ENCODE measurements around the gene TBC1D9B.

The TBC1D9B gene

DNA sequence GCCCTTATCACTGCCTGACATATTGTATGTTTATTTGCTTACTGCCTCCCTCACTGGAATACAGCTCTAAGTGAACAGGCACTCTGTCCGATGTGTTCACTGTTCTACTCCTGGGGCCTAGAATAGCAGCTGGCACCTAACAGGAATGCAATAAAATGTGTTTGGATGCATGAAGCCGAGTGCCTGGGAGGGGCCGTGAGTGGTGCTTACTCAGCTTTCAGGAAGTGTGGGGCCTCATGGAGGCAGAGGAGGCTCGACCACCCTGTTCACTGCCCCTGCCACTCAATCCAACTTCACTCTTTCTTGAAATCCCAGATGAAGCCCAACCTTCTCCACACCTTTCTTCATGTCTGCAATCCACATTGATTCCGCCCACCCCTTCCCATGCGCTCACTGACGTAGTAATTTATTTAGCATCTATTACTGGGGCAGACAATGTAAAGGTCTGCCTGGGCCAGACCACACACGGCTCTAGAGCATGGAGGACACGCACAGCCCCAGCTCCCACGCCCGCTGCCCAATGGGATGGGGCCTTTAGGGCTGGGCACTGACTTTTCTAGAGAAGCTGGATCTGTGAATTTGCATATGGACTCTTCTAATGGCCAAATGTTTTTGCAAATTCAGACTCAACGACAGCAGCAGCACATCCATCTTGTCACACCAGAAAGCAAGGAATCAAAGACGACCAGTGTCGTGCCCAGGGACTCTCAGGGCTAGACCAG lies 21.3 kb downstream of the TBC1D9B start:
- DNase-seq (ENCODE audit: extremely low read depth, low read depth) = no peak
- TF ChIP-seq, protein P1, sequence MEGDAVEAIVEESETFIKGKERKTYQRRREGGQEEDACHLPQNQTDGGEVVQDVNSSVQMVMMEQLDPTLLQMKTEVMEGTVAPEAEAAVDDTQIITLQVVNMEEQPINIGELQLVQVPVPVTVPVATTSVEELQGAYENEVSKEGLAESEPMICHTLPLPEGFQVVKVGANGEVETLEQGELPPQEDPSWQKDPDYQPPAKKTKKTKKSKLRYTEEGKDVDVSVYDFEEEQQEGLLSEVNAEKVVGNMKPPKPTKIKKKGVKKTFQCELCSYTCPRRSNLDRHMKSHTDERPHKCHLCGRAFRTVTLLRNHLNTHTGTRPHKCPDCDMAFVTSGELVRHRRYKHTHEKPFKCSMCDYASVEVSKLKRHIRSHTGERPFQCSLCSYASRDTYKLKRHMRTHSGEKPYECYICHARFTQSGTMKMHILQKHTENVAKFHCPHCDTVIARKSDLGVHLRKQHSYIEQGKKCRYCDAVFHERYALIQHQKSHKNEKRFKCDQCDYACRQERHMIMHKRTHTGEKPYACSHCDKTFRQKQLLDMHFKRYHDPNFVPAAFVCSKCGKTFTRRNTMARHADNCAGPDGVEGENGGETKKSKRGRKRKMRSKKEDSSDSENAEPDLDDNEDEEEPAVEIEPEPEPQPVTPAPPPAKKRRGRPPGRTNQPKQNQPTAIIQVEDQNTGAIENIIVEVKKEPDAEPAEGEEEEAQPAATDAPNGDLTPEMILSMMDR (IDR thresholded peaks at IDR 0.05; ENCODE audit: low read depth, low read length) = no peak

DNA sequence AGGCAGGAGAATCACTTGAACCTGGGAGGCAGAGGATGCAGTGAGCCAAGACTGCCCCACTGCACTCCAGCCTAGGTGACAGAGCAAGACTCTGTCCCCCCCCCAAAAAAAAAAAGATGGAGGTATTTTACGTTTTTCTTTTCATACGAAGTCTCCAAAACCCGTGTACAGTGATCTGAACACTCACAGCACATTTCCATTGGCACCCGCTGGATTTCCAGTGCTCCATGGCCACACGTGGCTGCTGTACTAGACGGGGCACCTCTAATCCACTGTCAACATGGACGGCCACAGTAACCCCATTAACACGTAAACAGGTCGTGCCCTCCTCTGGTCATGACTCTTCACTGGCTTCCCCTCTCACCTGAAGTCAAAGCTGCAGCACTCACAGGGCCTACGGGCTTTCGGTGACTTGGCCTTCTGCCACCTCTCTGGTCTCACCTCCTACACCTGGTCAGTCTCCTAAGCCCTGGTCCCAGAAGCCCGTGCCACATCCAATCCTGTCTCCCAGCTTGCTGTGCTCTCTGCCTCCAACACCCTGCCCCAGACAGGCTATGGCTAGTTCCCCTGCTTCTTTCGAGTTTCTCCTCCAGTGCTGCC lies 22.1 kb downstream of the TBC1D9B start:
- TF ChIP-seq, protein P1 (IDR thresholded peaks at IDR 0.05; ENCODE audit: low read depth, low read length) = no peak
- no peak for DNase-seq (ENCODE audit: extremely low read depth, low read depth)

GRCh38 chr5:179883163-179883562 lies 24.5 kb downstream of the TBC1D9B start:
- TF ChIP-seq, protein P1 (IDR thresholded peaks at IDR 0.05; ENCODE audit: low read depth, low read length) = no peak
- DNase-seq (ENCODE audit: extremely low read depth, low read depth) = no peak

DNA sequence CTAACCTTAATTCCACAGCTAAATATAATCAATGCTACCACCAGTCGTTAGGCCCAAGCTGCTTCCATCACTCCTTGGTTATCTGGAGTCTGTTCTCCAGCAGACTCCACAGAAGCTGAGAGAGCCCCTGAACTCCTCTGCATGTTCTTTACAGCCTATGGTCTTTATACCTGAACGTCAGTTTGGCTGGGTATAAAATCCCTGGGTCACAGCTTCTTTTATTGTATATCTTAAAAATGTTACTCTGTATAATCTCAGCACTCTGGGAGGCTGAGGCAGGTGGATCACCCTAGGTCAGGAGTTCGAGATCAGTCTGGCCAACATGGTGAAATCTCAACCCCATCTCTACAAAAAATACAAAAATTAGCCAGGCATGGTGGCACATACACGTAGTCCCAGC lies 25.4 kb downstream of the TBC1D9B start:
- no peak for DNase-seq (ENCODE audit: extremely low read depth, low read depth)
- TF ChIP-seq, protein P1 (IDR thresholded peaks at IDR 0.05; ENCODE audit: low read depth, low read length) = no peak

DNA sequence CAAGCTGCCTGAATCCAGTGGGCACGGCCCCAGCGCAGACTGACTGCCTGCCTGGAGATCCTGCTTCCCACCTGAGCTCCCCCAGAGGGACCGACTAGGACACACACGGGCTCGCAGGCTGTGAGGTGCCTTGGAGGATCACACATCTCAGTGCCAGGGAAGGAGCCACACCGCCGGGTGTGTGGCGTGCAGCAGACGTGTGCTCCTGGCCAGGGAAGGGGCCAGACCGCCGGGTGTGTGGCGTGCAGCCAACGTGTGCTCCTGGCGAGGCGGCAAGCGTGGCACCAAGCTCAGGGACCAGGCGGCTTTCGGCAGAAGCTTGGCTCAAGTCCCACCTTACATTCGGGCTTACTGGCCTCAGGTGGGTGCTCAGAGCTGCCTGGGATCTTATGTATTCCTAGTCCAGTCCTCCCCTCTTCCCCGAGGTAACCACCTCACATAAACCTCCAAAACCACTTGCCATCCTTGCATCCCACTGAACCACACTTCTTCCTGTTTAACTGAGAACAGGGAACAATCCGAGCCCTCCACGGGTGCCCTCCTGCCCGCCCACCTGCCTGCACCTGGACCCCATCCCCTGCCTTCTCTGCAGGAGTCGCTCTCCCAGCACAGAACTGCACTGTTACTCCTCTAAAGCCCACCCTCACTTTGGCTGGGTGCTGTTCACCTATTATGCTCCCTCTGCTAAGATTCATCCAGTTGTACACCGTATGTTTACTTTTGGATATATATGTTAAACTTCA lies 26.7 kb downstream of the TBC1D9B start:
- TF ChIP-seq, protein P1 (IDR thresholded peaks at IDR 0.05; ENCODE audit: low read depth, low read length) = no peak
- no peak for DNase-seq (ENCODE audit: extremely low read depth, low read depth)

DNA sequence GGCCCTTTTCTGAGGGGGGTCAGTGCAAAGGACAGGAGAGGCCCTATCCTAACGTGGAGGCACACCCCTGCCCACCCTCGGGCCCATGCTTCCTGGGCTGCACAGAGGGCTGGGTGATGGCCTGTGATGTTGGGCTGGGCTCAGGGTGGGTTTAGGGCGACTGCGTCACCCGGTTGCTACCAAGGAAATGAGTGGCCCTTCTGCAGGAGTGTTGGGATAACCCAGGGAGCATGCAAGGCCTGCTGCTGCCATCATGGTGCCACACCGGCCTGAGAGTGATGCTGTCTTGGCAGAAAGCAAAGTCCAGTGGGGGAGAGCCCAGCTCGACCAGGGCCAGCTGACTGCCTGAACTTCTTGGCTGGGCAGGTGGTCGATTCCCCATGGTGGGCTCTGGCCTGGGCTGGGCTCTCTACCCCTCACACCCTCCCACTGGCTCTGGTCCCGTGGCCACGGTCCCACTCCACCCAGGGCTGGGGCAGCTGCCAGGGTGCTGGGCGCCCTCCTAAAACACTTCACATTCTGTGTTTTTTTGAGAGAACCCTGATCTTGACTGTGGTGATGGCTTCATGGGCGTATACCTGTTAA lies 27.5 kb downstream of the TBC1D9B start:
- DNase-seq (ENCODE audit: extremely low read depth, low read depth) = no peak
- TF ChIP-seq, protein P1 (IDR thresholded peaks at IDR 0.05; ENCODE audit: low read depth, low read length) = no peak

- no peak for DNase-seq (ENCODE audit: extremely low read depth, low read depth)
- TF ChIP-seq, protein P1 (IDR thresholded peaks at IDR 0.05; ENCODE audit: low read depth, low read length) = no peak
Measured at GRCh38 chr5:179879690-179880010, 28.0 kb downstream of the TBC1D9B start.

Measured in AG09319 (cell line).